HL-60 (cell line): ENCODE data around the gene IL20RB.
"Not testable (repeated sequence)": the region's sequence is repeated elsewhere in the genome, so short reads cannot be mapped to it uniquely, and the experiment has no call there.

Experiments
- DNase-seq, 2 experiments: peaks; one replicate each; pipeline ENCODE4 v3.0.0-alpha.2; 2010 to 2020; ENCODE audit warnings: low read depth in 1 of 2, low spot score in 1 of 2
- H3K27ac ChIP-seq: fragments of 250-450 bp; sonication (Bioruptor Pico); replicated peaks from 2 replicates; pipeline ENCODE4 v1.5.1; 2020; ENCODE audit warnings: mild to moderate bottlenecking, moderate library complexity
- H3K27me3 ChIP-seq: fragments of 250-450 bp; sonication (Bioruptor Pico); 2 replicates; pipeline ENCODE4 v1.5.1; 2021; ENCODE audit warnings: mild to moderate bottlenecking, moderate library complexity; ENCODE audit not compliant: insufficient read depth, poor library complexity, severe bottlenecking
- H3K4me3 ChIP-seq: replicated peaks from 2 replicates; pipeline ENCODE4 v1.5.1; 2011; ENCODE audit warnings: mild to moderate bottlenecking, control low read depth, low read length; ENCODE audit not compliant: insufficient read depth
- GABPA ChIP-seq: IDR thresholded peaks from 2 replicates; pipeline ENCODE4 v1.6.1; 2012; ENCODE audit warnings: low read depth
- POLR2AphosphoS5 ChIP-seq: IDR thresholded peaks from 2 replicates; pipeline ENCODE4 v1.6.1; 2012; ENCODE audit warnings: low read depth
- SPI1 ChIP-seq: IDR thresholded peaks from 2 replicates; pipeline ENCODE4 v1.6.1; 2012; ENCODE audit warnings: low read depth, mild to moderate bottlenecking, borderline replicate concordance
- TF ChIP-seq, protein P1 (sequence below): IDR thresholded peaks from one replicate; pipeline ENCODE4 v1.5.1; 2011; ENCODE audit warnings: low read length, control low read depth, inconsistent platforms; ENCODE audit not compliant: insufficient read depth
- TF ChIP-seq, protein P2 (sequence below): IDR thresholded peaks from 2 replicates; pipeline ENCODE4 v1.6.1; 2012; ENCODE audit warnings: low read depth; ENCODE audit not compliant: insufficient replicate concordance

The IL20RB gene

DNA sequence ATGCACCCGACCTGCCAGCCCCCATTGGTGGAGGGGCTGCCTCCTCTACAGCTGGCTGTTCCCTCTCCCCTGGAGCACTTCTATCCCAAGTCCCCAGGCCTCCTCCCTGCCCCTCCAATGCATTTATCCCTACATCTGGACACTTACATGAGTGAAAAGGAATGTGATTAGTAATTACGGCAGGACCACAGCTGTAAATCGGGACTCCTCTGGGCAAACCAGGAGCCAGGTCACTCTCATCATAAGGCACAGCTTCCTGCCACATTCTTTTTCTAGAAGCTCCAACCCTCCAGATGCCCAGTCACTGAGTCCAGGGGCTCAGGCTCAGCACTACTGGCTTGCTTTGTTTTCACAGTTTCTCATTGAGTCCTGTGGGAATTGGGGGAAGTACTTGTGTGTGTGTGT is 54.3 kb downstream of the IL20RB start:
- TF ChIP-seq GABPA, result no peak
- no peak for TF ChIP-seq SPI1
- TF ChIP-seq POLR2AphosphoS5, result no peak
- TF ChIP-seq, protein P1, sequence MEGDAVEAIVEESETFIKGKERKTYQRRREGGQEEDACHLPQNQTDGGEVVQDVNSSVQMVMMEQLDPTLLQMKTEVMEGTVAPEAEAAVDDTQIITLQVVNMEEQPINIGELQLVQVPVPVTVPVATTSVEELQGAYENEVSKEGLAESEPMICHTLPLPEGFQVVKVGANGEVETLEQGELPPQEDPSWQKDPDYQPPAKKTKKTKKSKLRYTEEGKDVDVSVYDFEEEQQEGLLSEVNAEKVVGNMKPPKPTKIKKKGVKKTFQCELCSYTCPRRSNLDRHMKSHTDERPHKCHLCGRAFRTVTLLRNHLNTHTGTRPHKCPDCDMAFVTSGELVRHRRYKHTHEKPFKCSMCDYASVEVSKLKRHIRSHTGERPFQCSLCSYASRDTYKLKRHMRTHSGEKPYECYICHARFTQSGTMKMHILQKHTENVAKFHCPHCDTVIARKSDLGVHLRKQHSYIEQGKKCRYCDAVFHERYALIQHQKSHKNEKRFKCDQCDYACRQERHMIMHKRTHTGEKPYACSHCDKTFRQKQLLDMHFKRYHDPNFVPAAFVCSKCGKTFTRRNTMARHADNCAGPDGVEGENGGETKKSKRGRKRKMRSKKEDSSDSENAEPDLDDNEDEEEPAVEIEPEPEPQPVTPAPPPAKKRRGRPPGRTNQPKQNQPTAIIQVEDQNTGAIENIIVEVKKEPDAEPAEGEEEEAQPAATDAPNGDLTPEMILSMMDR, result no peak
- TF ChIP-seq, protein P2, sequence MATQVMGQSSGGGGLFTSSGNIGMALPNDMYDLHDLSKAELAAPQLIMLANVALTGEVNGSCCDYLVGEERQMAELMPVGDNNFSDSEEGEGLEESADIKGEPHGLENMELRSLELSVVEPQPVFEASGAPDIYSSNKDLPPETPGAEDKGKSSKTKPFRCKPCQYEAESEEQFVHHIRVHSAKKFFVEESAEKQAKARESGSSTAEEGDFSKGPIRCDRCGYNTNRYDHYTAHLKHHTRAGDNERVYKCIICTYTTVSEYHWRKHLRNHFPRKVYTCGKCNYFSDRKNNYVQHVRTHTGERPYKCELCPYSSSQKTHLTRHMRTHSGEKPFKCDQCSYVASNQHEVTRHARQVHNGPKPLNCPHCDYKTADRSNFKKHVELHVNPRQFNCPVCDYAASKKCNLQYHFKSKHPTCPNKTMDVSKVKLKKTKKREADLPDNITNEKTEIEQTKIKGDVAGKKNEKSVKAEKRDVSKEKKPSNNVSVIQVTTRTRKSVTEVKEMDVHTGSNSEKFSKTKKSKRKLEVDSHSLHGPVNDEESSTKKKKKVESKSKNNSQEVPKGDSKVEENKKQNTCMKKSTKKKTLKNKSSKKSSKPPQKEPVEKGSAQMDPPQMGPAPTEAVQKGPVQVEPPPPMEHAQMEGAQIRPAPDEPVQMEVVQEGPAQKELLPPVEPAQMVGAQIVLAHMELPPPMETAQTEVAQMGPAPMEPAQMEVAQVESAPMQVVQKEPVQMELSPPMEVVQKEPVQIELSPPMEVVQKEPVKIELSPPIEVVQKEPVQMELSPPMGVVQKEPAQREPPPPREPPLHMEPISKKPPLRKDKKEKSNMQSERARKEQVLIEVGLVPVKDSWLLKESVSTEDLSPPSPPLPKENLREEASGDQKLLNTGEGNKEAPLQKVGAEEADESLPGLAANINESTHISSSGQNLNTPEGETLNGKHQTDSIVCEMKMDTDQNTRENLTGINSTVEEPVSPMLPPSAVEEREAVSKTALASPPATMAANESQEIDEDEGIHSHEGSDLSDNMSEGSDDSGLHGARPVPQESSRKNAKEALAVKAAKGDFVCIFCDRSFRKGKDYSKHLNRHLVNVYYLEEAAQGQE, result no peak
- H3K27me3 ChIP-seq, result no peaks in the 10 kb centered on the region
- DNase-seq, result no peak
- no peak overlapping the region for H3K4me3 ChIP-seq
- H3K27ac ChIP-seq, result no peak overlapping the region

DNA sequence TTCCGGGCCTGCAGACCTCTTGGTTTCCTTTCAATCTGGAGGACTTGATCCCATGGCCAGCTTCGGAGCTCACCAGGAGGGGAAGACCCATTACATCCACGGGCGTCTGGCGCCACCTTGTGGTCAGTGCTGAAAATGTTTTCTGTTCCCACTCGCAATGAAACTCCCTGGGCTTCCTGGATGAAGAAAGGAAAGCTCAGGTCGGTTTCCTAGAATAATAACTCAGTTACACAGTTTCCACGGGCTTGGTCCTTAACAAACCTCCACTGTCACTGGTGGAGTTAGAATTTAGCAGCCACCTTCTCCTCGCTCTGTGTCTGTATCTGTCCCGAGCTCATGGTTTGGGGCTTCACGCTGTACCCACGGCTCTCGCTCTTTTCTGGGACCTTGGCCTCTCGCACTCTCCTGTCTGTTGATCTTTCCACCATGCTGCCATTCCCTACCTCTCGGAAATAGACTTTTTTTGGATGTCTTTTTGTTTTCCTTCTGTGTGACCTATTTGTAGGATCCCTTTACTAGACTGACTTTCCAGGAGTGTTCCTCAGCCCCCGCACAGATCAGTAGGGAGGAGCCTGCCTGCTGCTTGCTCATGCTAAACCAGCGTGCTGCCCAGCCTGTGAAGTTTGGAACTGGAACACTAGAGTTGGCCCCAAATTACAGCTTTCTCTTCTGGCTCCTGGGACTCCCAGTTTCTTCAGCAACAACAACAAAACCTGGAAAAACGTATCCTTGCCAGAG is 56.3 kb downstream of the IL20RB start:
- TF ChIP-seq, protein P1, result peak; percentile 55
- TF ChIP-seq, protein P2, result no peak
- peak; percentile 76 to 86 for DNase-seq
- Histone ChIP-seq H3K4me3 (peak overlapping the region; percentile 42), H3K27me3 (no peaks in the 10 kb centered on the region), H3K27ac (peak overlapping the region; percentile 44)

DNA sequence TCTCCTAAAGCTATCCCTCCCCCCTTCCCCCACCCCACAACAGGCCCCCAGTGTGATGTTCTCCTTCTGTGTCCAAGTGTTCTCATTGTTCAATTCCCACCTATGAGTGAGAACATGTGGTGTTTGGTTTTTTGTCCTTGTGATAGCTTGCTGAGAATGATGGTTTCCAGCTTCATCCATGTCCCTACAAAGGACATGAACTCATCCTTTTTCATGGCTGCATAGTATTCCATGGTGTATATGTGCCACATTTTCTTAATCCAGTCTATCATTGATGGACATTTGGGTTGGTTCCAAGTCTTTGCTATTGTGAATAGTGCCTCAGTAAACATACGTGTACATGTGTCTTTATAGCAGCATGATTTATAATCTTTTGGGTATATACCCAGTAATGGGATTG is 59.5 kb downstream of the IL20RB start:
- H3K27me3 ChIP-seq, H3K4me3 ChIP-seq, DNase-seq, H3K27ac ChIP-seq: not testable (repeated sequence)

DNA sequence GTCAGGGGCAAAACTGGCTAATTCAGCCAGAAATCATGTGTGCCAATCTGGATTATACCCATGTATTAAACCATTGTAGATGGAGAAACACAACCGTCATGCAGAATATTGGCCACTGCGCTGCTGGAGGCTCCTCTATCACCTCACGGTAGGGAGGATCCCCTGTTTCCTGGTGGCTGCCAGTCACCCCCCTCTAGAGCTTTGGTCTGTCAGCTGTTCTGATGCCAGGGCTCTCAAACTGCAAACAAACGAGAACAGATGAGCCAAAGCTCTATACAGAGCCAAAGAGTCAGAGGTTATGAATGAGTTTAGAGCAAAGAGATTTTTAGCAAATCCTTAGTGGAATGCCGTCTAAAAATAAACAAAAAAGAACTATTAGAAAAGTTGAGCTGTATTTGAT is 62.5 kb downstream of the IL20RB start:
- no peak for DNase-seq
- no peak overlapping the region for H3K4me3 ChIP-seq
- no peak for TF ChIP-seq SPI1
- TF ChIP-seq, protein P2, result no peak
- TF ChIP-seq GABPA, result no peak
- TF ChIP-seq, protein P1, result no peak
- no peak for TF ChIP-seq POLR2AphosphoS5
- H3K27ac ChIP-seq, result no peak overlapping the region
- no peaks in the 10 kb centered on the region for H3K27me3 ChIP-seq
